MM.1S (cell line): ENCODE data around the gene VAPA.

Experiments used
- EZH2 ChIP-seq: fragments of 300-600 bp; sonication (generic); optimal IDR thresholded peaks from 2 replicates; pipeline ENCODE3; 2017; ENCODE audit warnings: low read depth, mild to moderate bottlenecking, antibody characterized with exemption, low read length, mixed read lengths
- TF ChIP-seq, protein P1 (sequence below): fragments of 300-600 bp; sonication (generic); IDR thresholded peaks from 2 replicates; pipeline ENCODE4 v1.5.1; 2016; ENCODE audit warnings: antibody characterized with exemption, low read length, mixed read lengths

DNA sequence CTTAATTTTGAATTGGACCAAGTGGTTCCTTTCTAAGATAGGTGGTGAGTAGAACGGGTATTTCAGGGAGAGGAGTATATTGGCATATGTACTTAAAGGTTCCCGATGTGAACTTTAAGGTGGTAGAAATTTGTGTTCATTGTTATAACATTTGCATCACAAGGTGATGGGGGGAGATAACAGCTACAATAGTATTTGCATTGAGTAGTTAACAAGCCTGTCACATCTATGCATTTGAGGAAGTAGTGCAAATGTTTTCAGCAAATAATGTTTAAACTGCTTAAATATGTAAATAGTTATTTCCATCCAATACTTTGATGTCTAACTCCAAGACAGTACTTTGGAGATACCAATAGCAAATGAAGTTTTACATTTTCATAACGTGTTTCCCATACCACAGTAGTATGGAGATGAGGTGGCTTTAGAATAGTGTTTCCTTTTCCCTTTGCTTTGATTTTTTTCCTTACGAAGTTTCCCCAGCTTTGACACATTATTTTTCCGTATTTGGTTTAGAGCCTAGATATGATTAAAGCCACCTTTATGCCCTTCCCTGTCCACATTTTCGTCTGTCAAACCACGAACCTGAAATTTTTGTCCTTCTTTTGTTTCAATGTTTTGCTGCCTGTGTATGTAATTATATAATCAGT is 46.6 kb downstream of the VAPA start:
- TF ChIP-seq, protein P1, sequence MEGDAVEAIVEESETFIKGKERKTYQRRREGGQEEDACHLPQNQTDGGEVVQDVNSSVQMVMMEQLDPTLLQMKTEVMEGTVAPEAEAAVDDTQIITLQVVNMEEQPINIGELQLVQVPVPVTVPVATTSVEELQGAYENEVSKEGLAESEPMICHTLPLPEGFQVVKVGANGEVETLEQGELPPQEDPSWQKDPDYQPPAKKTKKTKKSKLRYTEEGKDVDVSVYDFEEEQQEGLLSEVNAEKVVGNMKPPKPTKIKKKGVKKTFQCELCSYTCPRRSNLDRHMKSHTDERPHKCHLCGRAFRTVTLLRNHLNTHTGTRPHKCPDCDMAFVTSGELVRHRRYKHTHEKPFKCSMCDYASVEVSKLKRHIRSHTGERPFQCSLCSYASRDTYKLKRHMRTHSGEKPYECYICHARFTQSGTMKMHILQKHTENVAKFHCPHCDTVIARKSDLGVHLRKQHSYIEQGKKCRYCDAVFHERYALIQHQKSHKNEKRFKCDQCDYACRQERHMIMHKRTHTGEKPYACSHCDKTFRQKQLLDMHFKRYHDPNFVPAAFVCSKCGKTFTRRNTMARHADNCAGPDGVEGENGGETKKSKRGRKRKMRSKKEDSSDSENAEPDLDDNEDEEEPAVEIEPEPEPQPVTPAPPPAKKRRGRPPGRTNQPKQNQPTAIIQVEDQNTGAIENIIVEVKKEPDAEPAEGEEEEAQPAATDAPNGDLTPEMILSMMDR, result no peak
- no peak for TF ChIP-seq EZH2
